Measurements from ENCODE around the gene XRCC5.

The XRCC5 gene

DNA sequence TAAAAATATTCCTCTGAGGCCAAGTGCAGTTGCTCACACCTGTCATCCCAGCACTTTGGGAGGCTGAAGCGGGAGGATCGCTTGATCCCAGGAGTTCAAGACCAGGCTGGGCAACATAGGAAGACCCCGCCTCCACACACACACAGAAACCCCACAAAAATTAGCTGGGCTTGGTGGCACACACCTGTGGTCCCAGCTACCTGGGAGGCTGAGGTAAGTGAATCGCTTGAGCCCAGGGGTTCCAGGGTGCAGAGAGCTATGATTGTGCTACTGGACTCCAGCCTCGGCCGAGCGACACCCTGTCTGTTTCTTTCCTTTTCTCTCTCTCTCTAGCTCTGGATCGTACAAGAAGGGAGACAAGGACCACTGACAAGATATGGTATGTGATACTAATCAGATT, 1.8 kb upstream of the XRCC5 start:
- Histone ChIP-seq H3K27me3 (ENCODE audit: insufficient read depth, low read length) (no peaks in the 10 kb centered on the region), H3K4me3 (ENCODE audit: low read depth, low read length, poor library complexity, severe bottlenecking) (no peak overlapping the region), H3K4me1 (ENCODE audit: insufficient read depth, low read length, severe bottlenecking) (peaks cover 28% of the 10 kb centered on the region), H3K9me2 (ENCODE audit: low read depth, low read length) (no peaks in the 10 kb centered on the region), H2AFZ (ENCODE audit: low read length) (no peak overlapping the region), H3K9ac (ENCODE audit: low read length) (no peak overlapping the region), H3K4me2 (ENCODE audit: low read length) (no peak overlapping the region), H3K9me3 (ENCODE audit: low read length) (no peaks in the 10 kb centered on the region), H3K79me2 (ENCODE audit: insufficient read depth, low read length) (peaks cover 28% of the 10 kb centered on the region), H4K20me1 (ENCODE audit: insufficient read depth, low read length) (no peaks in the 10 kb centered on the region), H3K36me3 (ENCODE audit: insufficient read depth, low read length) (peaks cover 21% of the 10 kb centered on the region), H3F3A (ENCODE audit: insufficient read depth, low read length) (no peaks in the 10 kb centered on the region), H3K27ac (ENCODE audit: low read depth, low read length, poor library complexity, severe bottlenecking) (no peak overlapping the region)
- TF ChIP-seq, protein P1, sequence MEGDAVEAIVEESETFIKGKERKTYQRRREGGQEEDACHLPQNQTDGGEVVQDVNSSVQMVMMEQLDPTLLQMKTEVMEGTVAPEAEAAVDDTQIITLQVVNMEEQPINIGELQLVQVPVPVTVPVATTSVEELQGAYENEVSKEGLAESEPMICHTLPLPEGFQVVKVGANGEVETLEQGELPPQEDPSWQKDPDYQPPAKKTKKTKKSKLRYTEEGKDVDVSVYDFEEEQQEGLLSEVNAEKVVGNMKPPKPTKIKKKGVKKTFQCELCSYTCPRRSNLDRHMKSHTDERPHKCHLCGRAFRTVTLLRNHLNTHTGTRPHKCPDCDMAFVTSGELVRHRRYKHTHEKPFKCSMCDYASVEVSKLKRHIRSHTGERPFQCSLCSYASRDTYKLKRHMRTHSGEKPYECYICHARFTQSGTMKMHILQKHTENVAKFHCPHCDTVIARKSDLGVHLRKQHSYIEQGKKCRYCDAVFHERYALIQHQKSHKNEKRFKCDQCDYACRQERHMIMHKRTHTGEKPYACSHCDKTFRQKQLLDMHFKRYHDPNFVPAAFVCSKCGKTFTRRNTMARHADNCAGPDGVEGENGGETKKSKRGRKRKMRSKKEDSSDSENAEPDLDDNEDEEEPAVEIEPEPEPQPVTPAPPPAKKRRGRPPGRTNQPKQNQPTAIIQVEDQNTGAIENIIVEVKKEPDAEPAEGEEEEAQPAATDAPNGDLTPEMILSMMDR (IDR thresholded peaks at IDR 0.05; ENCODE audit: low read length): no peak
- no peak for TF ChIP-seq EZH2 (IDR thresholded peaks at IDR 0.05; ENCODE audit: borderline replicate concordance, low read length)

DNA sequence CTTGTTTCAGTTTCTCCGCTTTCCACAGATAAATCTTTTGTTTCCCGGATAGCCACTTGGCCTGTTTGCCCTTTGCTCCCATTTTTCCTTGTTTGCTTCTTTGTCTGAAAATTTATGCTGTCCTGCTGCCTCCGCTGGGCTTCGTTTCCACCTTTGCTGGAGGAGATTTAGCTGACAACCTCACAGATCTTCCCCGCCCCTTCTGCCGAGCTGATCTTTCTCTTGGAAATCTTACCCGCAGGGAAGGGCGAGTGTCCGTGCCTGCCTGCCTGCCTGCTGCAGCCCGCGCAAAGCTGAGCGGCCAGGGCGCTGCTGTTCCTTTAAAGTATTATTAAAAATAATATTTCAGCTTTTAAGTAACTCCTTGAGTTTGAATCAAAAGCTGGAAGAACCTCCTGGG, 1.4 kb upstream of the XRCC5 start:
- Histone ChIP-seq H3K4me2 (ENCODE audit: low read length) (no peak overlapping the region), H3K27me3 (ENCODE audit: insufficient read depth, low read length) (no peaks in the 10 kb centered on the region), H3K4me1 (ENCODE audit: insufficient read depth, low read length, severe bottlenecking) (peaks cover 32% of the 10 kb centered on the region), H4K20me1 (ENCODE audit: insufficient read depth, low read length) (no peaks in the 10 kb centered on the region), H3K9ac (ENCODE audit: low read length) (no peak overlapping the region), H3F3A (ENCODE audit: insufficient read depth, low read length) (0 out of 2 replicates have a peak, but pooled peaks cover under 1% of the 10 kb centered on the region), H3K4me3 (ENCODE audit: low read depth, low read length, poor library complexity, severe bottlenecking) (no peak overlapping the region), H3K79me2 (ENCODE audit: insufficient read depth, low read length) (peaks cover 28% of the 10 kb centered on the region), H2AFZ (ENCODE audit: low read length) (no peak overlapping the region), H3K36me3 (ENCODE audit: insufficient read depth, low read length) (peaks cover 25% of the 10 kb centered on the region), H3K27ac (ENCODE audit: low read depth, low read length, poor library complexity, severe bottlenecking) (no peak overlapping the region), H3K9me3 (ENCODE audit: low read length) (no peaks in the 10 kb centered on the region), H3K9me2 (ENCODE audit: low read depth, low read length) (no peaks in the 10 kb centered on the region)
- TF ChIP-seq, protein P1 (IDR thresholded peaks at IDR 0.05; ENCODE audit: low read length): no peak
- TF ChIP-seq EZH2 (IDR thresholded peaks at IDR 0.05; ENCODE audit: borderline replicate concordance, low read length): no peak

DNA sequence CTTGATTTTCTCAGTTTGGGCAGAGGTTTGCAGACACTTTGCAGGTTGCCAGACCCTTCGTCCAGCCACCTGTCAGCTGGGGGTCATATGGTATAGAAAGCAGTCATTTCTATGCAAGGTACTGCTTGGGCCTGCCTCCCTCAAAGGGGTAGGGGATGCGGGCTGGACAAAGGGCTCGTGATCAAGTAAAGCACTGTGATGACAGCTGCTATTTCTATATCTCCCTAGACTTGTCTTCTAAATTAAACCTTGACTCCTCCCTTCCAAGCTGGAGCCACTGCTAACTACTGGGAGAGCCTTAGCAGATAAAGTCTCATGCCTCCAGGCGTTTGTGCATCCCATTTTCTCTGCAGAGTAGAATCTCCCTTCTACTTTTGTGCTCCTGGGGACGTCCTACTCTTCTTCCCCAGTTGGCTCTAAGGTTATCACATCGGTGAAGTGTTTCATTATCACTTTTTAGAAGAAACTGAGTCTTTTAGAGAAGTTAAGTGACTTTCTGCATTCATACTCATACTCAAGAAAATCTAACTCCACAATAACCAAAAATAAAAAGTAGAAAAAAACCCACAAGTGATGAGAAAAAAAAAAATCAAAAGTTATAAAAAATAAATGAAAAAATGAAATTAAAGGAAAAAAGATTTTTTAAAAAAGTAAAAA, 710 bp upstream of the XRCC5 start:
- Histone ChIP-seq H3K79me2 (ENCODE audit: insufficient read depth, low read length) (peaks cover 28% of the 10 kb centered on the region), H3K9me2 (ENCODE audit: low read depth, low read length) (no peaks in the 10 kb centered on the region), H3K4me1 (ENCODE audit: insufficient read depth, low read length, severe bottlenecking) (peaks cover 39% of the 10 kb centered on the region), H2AFZ (ENCODE audit: low read length) (no peak overlapping the region), H3K9me3 (ENCODE audit: low read length) (no peaks in the 10 kb centered on the region), H3K36me3 (ENCODE audit: insufficient read depth, low read length) (peaks cover 32% of the 10 kb centered on the region), H3K27me3 (ENCODE audit: insufficient read depth, low read length) (no peaks in the 10 kb centered on the region), H3K27ac (ENCODE audit: low read depth, low read length, poor library complexity, severe bottlenecking) (peak overlapping the region; percentile 23), H3K4me3 (ENCODE audit: low read depth, low read length, poor library complexity, severe bottlenecking) (peak overlapping the region; percentile 91), H4K20me1 (ENCODE audit: insufficient read depth, low read length) (no peaks in the 10 kb centered on the region), H3F3A (ENCODE audit: insufficient read depth, low read length) (0 out of 2 replicates have a peak, but pooled peaks cover 7% of the 10 kb centered on the region), H3K9ac (ENCODE audit: low read length) (peak overlapping the region; percentile 54), H3K4me2 (ENCODE audit: low read length) (peak overlapping the region; percentile 58)
- TF ChIP-seq, protein P1 (IDR thresholded peaks at IDR 0.05; ENCODE audit: low read length): no peak
- TF ChIP-seq EZH2 (IDR thresholded peaks at IDR 0.05; ENCODE audit: borderline replicate concordance, low read length): no peak

Data from OCI-LY1 (cell line).